HG03469 (cell line): ENCODE measurements around the gene SPDYE1.
"Not testable (repeated sequence)": the region's sequence is repeated elsewhere in the genome, so short reads cannot be mapped to it uniquely, and the experiment has no call there.

Source experiments
- ATAC-seq: cut with Tn5 transposase; IDR thresholded peaks from one replicate; pipeline ENCODE4 v1.9.1; 2021; ENCODE audit warnings: mild to moderate bottlenecking, moderate library complexity, moderate number of reproducible peaks; ENCODE audit not compliant: unreplicated experiment

The SPDYE1 gene

GRCh38 chr7:43997532-43997931 is at the start of gene SPDYE1:
Gene SPDYE1 (plus strand): TSS chr7:43997897. CDS start chr7:43999950, 2,053 bp downstream.
- ATAC-seq: not testable (repeated sequence)

- no peak for ATAC-seq
Measured at GRCh38 chr7:43952028-43952427, 45.7 kb upstream of the SPDYE1 start.

- no peak for ATAC-seq
Measured at GRCh38 chr7:43953071-43953470, 44.6 kb upstream of the SPDYE1 start.

GRCh38 chr7:43954524-43955228 is 43.0 kb upstream of the SPDYE1 start:
- ATAC-seq: peak; percentile 62

GRCh38 chr7:43956027-43956426 is 41.7 kb upstream of the SPDYE1 start:
- no peak for ATAC-seq

GRCh38 chr7:43960933-43961332 is 36.8 kb upstream of the SPDYE1 start:
- ATAC-seq: no peak

- ATAC-seq: not testable (repeated sequence)
Measured at GRCh38 chr7:43966392-43966791, 31.3 kb upstream of the SPDYE1 start.

- ATAC-seq: not testable (repeated sequence)
Measured at GRCh38 chr7:43968172-43969040, 29.3 kb upstream of the SPDYE1 start.

- not testable (repeated sequence) for ATAC-seq
Measured at GRCh38 chr7:43969586-43969985, 28.1 kb upstream of the SPDYE1 start.

GRCh38 chr7:43970698-43971097 is 27.0 kb upstream of the SPDYE1 start:
- ATAC-seq: not testable (repeated sequence)

- not testable (repeated sequence) for ATAC-seq
Measured at GRCh38 chr7:43974033-43974573, 23.6 kb upstream of the SPDYE1 start.

- not testable (repeated sequence) for ATAC-seq
Measured at GRCh38 chr7:43974725-43975482, 22.8 kb upstream of the SPDYE1 start.

GRCh38 chr7:43977525-43977924 is 20.2 kb upstream of the SPDYE1 start:
- ATAC-seq: no peak

- not testable (repeated sequence) for ATAC-seq
Measured at GRCh38 chr7:43978102-43978501, 19.6 kb upstream of the SPDYE1 start.

GRCh38 chr7:43982848-43983247 is 14.8 kb upstream of the SPDYE1 start:
- ATAC-seq: not testable (repeated sequence)

GRCh38 chr7:43983736-43984135 is 14.0 kb upstream of the SPDYE1 start:
- not testable (repeated sequence) for ATAC-seq

- peak; percentile 61 for ATAC-seq
Measured at GRCh38 chr7:43985904-43986864, 11.5 kb upstream of the SPDYE1 start.

GRCh38 chr7:43987476-43987875 is 10.2 kb upstream of the SPDYE1 start:
- ATAC-seq: not testable (repeated sequence)

- not testable (repeated sequence) for ATAC-seq
Measured at GRCh38 chr7:43990011-43990585, 7.6 kb upstream of the SPDYE1 start.
